ENCODE data around the gene ZNF438.

DNA sequence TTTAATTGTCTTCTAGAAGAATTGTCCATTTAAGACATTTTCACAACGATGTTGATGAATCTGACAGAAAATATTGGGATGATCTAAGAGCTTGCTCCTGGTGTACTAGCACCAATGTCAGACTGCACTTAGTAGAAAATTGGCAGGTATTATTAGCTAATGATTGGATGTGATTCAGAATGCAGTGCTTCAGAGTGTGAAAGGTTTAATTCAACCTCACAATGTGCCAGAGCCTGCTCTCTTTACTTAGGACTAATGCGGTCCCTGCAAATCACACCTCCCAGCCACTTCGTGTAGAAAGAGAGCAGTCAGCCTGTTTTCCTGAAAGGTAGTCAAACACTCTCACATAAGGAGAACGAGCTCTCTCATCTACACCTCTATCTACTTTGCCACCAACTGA is 197.5 kb downstream of the ZNF438 start:
- TF ChIP-seq, protein P1, sequence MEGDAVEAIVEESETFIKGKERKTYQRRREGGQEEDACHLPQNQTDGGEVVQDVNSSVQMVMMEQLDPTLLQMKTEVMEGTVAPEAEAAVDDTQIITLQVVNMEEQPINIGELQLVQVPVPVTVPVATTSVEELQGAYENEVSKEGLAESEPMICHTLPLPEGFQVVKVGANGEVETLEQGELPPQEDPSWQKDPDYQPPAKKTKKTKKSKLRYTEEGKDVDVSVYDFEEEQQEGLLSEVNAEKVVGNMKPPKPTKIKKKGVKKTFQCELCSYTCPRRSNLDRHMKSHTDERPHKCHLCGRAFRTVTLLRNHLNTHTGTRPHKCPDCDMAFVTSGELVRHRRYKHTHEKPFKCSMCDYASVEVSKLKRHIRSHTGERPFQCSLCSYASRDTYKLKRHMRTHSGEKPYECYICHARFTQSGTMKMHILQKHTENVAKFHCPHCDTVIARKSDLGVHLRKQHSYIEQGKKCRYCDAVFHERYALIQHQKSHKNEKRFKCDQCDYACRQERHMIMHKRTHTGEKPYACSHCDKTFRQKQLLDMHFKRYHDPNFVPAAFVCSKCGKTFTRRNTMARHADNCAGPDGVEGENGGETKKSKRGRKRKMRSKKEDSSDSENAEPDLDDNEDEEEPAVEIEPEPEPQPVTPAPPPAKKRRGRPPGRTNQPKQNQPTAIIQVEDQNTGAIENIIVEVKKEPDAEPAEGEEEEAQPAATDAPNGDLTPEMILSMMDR (conservative IDR thresholded peaks at IDR 0.05): no peak
- no peak for TF ChIP-seq ZFX (IDR thresholded peaks at IDR 0.05)
